Fibroblast of mammary gland (primary cell): Measurements from ENCODE around the gene ICAM2.
A peak's percentile ranks its signal among the peaks of the same experiment; 100 is the strongest.
"Not testable (repeated sequence)": the region's sequence is repeated elsewhere in the genome, so short reads cannot be mapped to it uniquely, and the experiment has no call there.

Experiments used
- DNase-seq: peaks from one replicate; pipeline ENCODE4 v3.0.0-alpha.2; 2010; ENCODE audit warnings: low read depth
- H3K4me3 ChIP-seq: 2 replicates; pipeline ENCODE4 v1.5.1; 2011; ENCODE audit warnings: low read depth, mild to moderate bottlenecking, low read length, moderate library complexity; ENCODE audit not compliant: control insufficient read depth
- TF ChIP-seq, protein P1 (sequence below): conservative IDR thresholded peaks from 2 replicates; pipeline ENCODE4 v1.5.1; 2011; ENCODE audit warnings: low read depth, low read length, inconsistent platforms; ENCODE audit not compliant: control insufficient read depth, insufficient read depth

Gene ICAM2

DNA sequence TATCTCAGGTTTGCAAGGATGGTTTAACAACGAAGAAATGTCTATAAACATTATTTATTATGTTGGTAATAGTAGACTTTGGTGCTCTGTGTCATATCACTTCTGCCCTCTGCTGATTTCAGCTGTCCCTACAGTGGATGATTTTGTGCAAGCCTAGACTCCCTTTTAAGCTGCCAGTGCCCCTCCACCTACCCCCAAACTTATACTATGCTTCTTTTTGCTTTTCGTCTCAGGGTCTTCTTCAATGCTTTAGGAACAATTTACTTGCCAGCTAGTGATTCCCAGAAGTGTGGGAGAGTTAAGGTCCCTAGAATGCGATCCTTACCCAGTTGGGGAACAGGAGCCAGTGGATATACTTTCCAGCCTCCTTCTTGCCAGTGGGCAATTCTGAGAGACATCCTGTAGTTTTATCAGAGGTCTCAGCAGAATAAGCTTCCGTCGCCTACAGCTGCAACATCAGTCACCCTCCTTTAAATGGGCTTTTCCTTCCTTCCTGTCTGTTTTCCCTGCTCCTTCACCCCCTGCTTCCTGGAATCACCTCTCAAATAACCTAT is 4.1 kb downstream of the ICAM2 start:
- no peak overlapping the region for H3K4me3 ChIP-seq
- TF ChIP-seq, protein P1, sequence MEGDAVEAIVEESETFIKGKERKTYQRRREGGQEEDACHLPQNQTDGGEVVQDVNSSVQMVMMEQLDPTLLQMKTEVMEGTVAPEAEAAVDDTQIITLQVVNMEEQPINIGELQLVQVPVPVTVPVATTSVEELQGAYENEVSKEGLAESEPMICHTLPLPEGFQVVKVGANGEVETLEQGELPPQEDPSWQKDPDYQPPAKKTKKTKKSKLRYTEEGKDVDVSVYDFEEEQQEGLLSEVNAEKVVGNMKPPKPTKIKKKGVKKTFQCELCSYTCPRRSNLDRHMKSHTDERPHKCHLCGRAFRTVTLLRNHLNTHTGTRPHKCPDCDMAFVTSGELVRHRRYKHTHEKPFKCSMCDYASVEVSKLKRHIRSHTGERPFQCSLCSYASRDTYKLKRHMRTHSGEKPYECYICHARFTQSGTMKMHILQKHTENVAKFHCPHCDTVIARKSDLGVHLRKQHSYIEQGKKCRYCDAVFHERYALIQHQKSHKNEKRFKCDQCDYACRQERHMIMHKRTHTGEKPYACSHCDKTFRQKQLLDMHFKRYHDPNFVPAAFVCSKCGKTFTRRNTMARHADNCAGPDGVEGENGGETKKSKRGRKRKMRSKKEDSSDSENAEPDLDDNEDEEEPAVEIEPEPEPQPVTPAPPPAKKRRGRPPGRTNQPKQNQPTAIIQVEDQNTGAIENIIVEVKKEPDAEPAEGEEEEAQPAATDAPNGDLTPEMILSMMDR = peak; percentile 14
- no peak for DNase-seq

DNA sequence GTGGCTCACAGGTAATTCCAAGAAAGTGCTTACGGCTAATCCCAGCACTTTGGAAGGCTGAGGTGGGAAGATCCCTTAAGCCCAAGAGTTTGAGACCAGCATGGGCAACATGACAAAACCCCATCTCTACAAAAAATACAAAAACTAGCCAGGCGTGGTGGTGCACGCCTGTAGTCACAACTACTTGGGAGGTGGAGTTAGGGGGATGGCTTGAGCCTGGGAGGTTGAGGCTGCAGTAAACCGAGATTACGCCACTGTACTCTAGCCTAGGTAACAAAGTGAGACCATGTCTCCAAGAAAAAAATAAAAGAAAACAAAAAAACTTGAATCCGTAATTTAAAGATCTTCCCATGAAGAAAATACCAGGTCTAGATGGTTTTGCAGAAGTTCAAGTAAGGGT is 5.0 kb downstream of the ICAM2 start:
- no peak overlapping the region for H3K4me3 ChIP-seq
- no peak for DNase-seq
- TF ChIP-seq, protein P1 = no peak

- TF ChIP-seq, protein P1 = no peak
- no peak overlapping the region for H3K4me3 ChIP-seq
- DNase-seq = peak; percentile 55
Observed at GRCh38 chr17:64009571-64010402, 10.6 kb downstream of the ICAM2 start.

DNA sequence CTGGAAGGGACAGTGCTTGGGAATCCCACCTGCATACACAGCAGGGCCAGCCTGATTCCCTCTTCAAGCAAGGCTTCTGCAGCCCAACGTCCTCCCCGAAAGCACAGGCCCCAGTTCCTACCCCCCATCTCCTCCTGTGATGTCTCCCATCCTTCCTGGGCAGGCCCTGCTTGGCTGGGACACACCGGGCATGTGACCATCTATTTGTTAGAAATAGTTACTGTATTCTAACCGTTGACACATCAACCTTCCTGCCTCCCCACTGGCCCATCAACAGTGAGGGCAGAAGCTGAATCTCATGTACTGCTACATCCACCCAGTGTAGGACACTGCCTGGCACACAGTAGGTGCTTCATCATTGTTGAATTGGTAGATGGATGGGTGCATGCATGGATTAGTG is 11.6 kb downstream of the ICAM2 start:
- no peak overlapping the region for H3K4me3 ChIP-seq
- TF ChIP-seq, protein P1 = no peak
- no peak for DNase-seq

DNA sequence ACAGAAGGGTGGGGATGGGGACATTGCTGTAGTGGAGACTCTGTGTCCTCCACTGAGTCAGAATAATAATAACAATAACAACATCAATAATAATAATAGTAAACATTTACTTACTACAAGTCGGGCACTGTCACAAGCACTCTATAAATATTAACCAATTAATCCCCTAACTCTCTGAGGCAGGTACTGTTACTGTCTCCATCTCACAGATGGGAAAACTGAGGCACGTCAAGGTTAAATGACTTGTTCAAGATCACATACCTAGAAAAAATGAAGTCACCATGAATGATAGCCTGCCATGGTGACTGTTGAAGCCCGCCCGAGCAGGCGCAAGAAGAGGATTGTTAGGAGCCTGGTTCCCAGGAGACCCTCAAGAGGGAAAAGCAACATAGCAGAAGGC is 12.1 kb downstream of the ICAM2 start:
- DNase-seq = no peak
- no peak overlapping the region for H3K4me3 ChIP-seq
- TF ChIP-seq, protein P1 = no peak

GRCh38 chr17:64007838-64008282 is 12.6 kb downstream of the ICAM2 start:
- DNase-seq = no peak
- TF ChIP-seq, protein P1 = no peak
- no peak overlapping the region for H3K4me3 ChIP-seq

- DNase-seq, H3K4me3 ChIP-seq: not testable (repeated sequence)
Observed at GRCh38 chr17:64007089-64007837, 13.2 kb downstream of the ICAM2 start.
